Neural progenitor cell (in vitro differentiated cells): Measurements from ENCODE around the gene GFER.

Experiments
- CTCF ChIP-seq: fragments of 200-600 bp; sonication (generic); IDR thresholded peaks from 2 replicates; pipeline ENCODE4 v1.5.1; 2017; ENCODE audit warnings: antibody characterized with exemption, mild to moderate bottlenecking
- EZH2 ChIP-seq: fragments of 200-600 bp; sonication (generic); IDR thresholded peaks from 2 replicates; pipeline ENCODE4 v1.6.1; 2017; ENCODE audit warnings: antibody characterized with exemption, mild to moderate bottlenecking, moderate library complexity
- EZH2phosphoT487 ChIP-seq: fragments of 200-600 bp; sonication (generic); IDR thresholded peaks from 2 replicates; pipeline ENCODE4 v1.6.1; 2017; ENCODE audit warnings: antibody characterized with exemption

- TF ChIP-seq CTCF (no peak), EZH2 (no peak), EZH2phosphoT487 (no peak)
Measured at GRCh38 chr16:1953734-1954133, 30.3 kb upstream of the GFER start.
